HEK293T (cell line): ENCODE data around the gene ACO2.

Source experiments
- CTCF ChIA-PET: fragments of 350-600 bp; formaldehyde crosslinking; extraction: SDS; loops from one replicate; lab custom pipeline; 2021; ENCODE audit warnings: antibody characterized with exemption, inconsistent platforms; lab: Yijun Ruan, JAX
- POLR2A ChIA-PET: fragments of 350-600 bp; formaldehyde crosslinking; extraction: SDS; loops from one replicate; lab custom pipeline; 2020; ENCODE audit warnings: antibody characterized with exemption, inconsistent platforms; lab: Yijun Ruan, JAX
- DNase-seq: peaks from one replicate; pipeline ENCODE4 v3.0.0; 2012; ENCODE audit warnings: mixed read lengths; ENCODE audit errors: extremely low spot score
- ARNT ChIP-seq: fragments of 450-650 bp; IDR thresholded peaks from 2 replicates; pipeline ENCODE4 v1.6.1; 2017; ENCODE audit warnings: mild to moderate bottlenecking
- BHLHE40 ChIP-seq: fragments of 450-650 bp; IDR thresholded peaks from 2 replicates; pipeline ENCODE4 v1.6.1; 2016; ENCODE audit warnings: mild to moderate bottlenecking, moderate library complexity, borderline replicate concordance
- CTBP1 ChIP-seq: fragments of 450-650 bp; IDR thresholded peaks from 2 replicates; pipeline ENCODE4 v1.6.1; 2016; ENCODE audit warnings: borderline replicate concordance
- ELF4 ChIP-seq: fragments of 450-650 bp; IDR thresholded peaks from 2 replicates; pipeline ENCODE4 v1.6.1; 2017; ENCODE audit warnings: antibody characterized with exemption
- FOXA1 ChIP-seq: fragments of 450-650 bp; IDR thresholded peaks from 2 replicates; pipeline ENCODE4 v1.6.1; 2016; ENCODE audit warnings: mild to moderate bottlenecking
- FOXK2 ChIP-seq: fragments of 450-650 bp; IDR thresholded peaks from 2 replicates; pipeline ENCODE4 v1.6.1; 2016; ENCODE audit warnings: mild to moderate bottlenecking
- FOXM1 ChIP-seq: fragments of 450-650 bp; IDR thresholded peaks from 2 replicates; pipeline ENCODE4 v1.6.1; 2017; ENCODE audit warnings: mild to moderate bottlenecking, borderline replicate concordance
- HDGF ChIP-seq: fragments of 450-650 bp; IDR thresholded peaks from 2 replicates; pipeline ENCODE4 v1.6.1; 2017; ENCODE audit warnings: antibody characterized with exemption, borderline replicate concordance
- L3MBTL2 ChIP-seq: fragments of 450-650 bp; conservative IDR thresholded peaks from 2 replicates; pipeline ENCODE4 v1.6.1; 2016; ENCODE audit warnings: mild to moderate bottlenecking
- LEF1 ChIP-seq: fragments of 450-650 bp; IDR thresholded peaks from 2 replicates; pipeline ENCODE4 v1.6.1; 2017; ENCODE audit warnings: mild to moderate bottlenecking, borderline replicate concordance
- NFRKB ChIP-seq: fragments of 450-650 bp; IDR thresholded peaks from 2 replicates; pipeline ENCODE4 v1.6.1; 2016; ENCODE audit warnings: mild to moderate bottlenecking, moderate library complexity
- PKNOX1 ChIP-seq: fragments of 450-650 bp; IDR thresholded peaks from 2 replicates; pipeline ENCODE4 v1.6.1; 2016
- SP1 ChIP-seq: fragments of 450-650 bp; IDR thresholded peaks from 2 replicates; pipeline ENCODE4 v1.6.1; 2017
- SUZ12 ChIP-seq: fragments of 450-650 bp; IDR thresholded peaks from 2 replicates; pipeline ENCODE4 v1.6.1; 2016; ENCODE audit warnings: mild to moderate bottlenecking
- TARDBP ChIP-seq: fragments of 450-650 bp; IDR thresholded peaks from 2 replicates; pipeline ENCODE4 v1.6.1; 2016
- ZNF384 ChIP-seq: fragments of 450-650 bp; IDR thresholded peaks from 2 replicates; pipeline ENCODE4 v1.6.1; 2016

Gene ACO2

GRCh38 chr22:41540365-41540764 lies 71.4 kb downstream of the ACO2 start:
- POLR2A ChIA-PET = interaction anchor here (1.1 kb wide), 1 partner anchor 17 kb away, joined by 3 read pairs; no protein-coding TSS in a partner anchor
- CTCF ChIA-PET = no interaction called here
- TF ChIP-seq SP1 = no peak
- no peak for TF ChIP-seq L3MBTL2
- TF ChIP-seq FOXM1 = no peak
- no peak for TF ChIP-seq PKNOX1
- TF ChIP-seq HDGF = no peak
- TF ChIP-seq FOXK2 = no peak
- TF ChIP-seq FOXA1 = no peak
- no peak for TF ChIP-seq SUZ12
- no peak for DNase-seq

- ChIA-PET CTCF (interaction anchor here (1.6 kb wide), 1 partner anchor 15 kb away, joined by 4 read pairs; no protein-coding TSS in a partner anchor), POLR2A (interaction anchor here (0.8 kb wide), 1 partner anchor 80 kb away, joined by 3 read pairs; no protein-coding TSS in a partner anchor)
- DNase-seq = no peak
- TF ChIP-seq CTBP1 = no peak
- TF ChIP-seq ELF4 = no peak
- no peak for TF ChIP-seq NFRKB
- TF ChIP-seq L3MBTL2 = no peak
- TF ChIP-seq SUZ12 = no peak
- no peak for TF ChIP-seq TARDBP
- no peak for TF ChIP-seq ARNT
- TF ChIP-seq FOXM1 = no peak
- TF ChIP-seq HDGF = no peak
- no peak for TF ChIP-seq BHLHE40
- no peak for TF ChIP-seq FOXK2
- TF ChIP-seq ZNF384 = no peak
- TF ChIP-seq PKNOX1 = no peak
- no peak for TF ChIP-seq SP1
- TF ChIP-seq FOXA1 = no peak
- no peak for TF ChIP-seq LEF1
Observed at GRCh38 chr22:41541484-41541883, 72.6 kb downstream of the ACO2 start.

- ChIA-PET CTCF (interaction anchor here (1.6 kb wide), 1 partner anchor 15 kb away, joined by 4 read pairs; no protein-coding TSS in a partner anchor), POLR2A (no interaction called here)
Observed at GRCh38 chr22:41542224-41542623, 73.3 kb downstream of the ACO2 start.

GRCh38 chr22:41543854-41544670 lies 75.1 kb downstream of the ACO2 start, which contains the start of gene POLR3H:
Gene POLR3H, minus strand, starts transcription at chr22:41544470. Its CDS starts 369 bp downstream, at chr22:41544101.
- no peak for TF ChIP-seq PKNOX1
- peak; percentile 83 for TF ChIP-seq TARDBP
- CTCF ChIA-PET = interaction anchor here (0.6 to 1.5 kb wide), 12 partner anchors 9 to 115 kb away, joined by 3 to 7 read pairs (median 4); partner anchors contain the start of gene PMM1
- POLR2A ChIA-PET = interaction anchor here (0.8 to 1.4 kb wide), 8 partner anchors 17 to 98 kb away, joined by 3 to 9 read pairs (median 4); partner anchors contain the start of genes CSDC2, DESI1, PMM1 and TOB2
- peak; percentile 97 for DNase-seq

More at GRCh38 chr22:41542224-41542623, 73.3 kb downstream of the ACO2 start:
- no peak for DNase-seq
- TF ChIP-seq TARDBP (no peak), FOXM1 (no peak), ELF4 (no peak), HDGF (no peak), L3MBTL2 (no peak), SUZ12 (no peak), ZNF384 (no peak), PKNOX1 (no peak), CTBP1 (no peak), NFRKB (no peak), BHLHE40 (no peak), FOXK2 (no peak), SP1 (no peak), FOXA1 (no peak), LEF1 (no peak), ARNT (no peak)

GRCh38 chr22:41544671-41545476 lies 76.0 kb downstream of the ACO2 start:
- DNase-seq = no peak
- TF ChIP-seq NFRKB (no peak), FOXA1 (no peak), TARDBP (no peak), SP1 (no peak), ELF4 (no peak), LEF1 (no peak)
- ChIA-PET POLR2A (interaction anchor here (1.3 kb wide), 2 partner anchors 76 to 98 kb away, joined by 3 to 5 read pairs; partner anchors contain the start of genes DESI1, TOB2 and XRCC6), CTCF (interaction anchor here (0.6 kb wide), 1 partner anchor 54 kb away, joined by 7 read pairs; no protein-coding TSS in a partner anchor)
